WTC11 (cell line): ENCODE data around the gene SPSB3. TPM values are rescaled to one million over a fixed set of nuclear protein-coding genes. Genes with fewer than 3 reads are reported as not detected.

ENCODE experiments used
- ATAC-seq: fragments of 200-7000 bp; cut with Tn5 transposase; 2 replicates; pipeline ENCODE4 v1.10.0; 2021; ENCODE audit warnings: mild to moderate bottlenecking, moderate library complexity
- CTCF ChIA-PET: fragments of 300-600 bp; sonication (Branson Sonifier 250); formaldehyde crosslinking; loops from one replicate; lab custom pipeline; 2021; ENCODE audit warnings: antibody characterized with exemption; lab: Charles Lee
- POLR2A ChIA-PET: fragments of 350-600 bp; sonication (Branson Sonifier 250); formaldehyde crosslinking; loops from one replicate; lab custom pipeline; 2021; ENCODE audit warnings: antibody characterized with exemption; lab: Charles Lee
- DNase-seq: peaks from one replicate; pipeline ENCODE4 v3.0.0; 2021; ENCODE audit warnings: low spot score
- H3K27ac Mint-ChIP-seq: 2 replicates; pipeline ENCODE4 v1.8.0; 2021; ENCODE audit warnings: mixed read lengths
- H3K27me3 Mint-ChIP-seq: 2 replicates; pipeline ENCODE4 v1.8.0; 2021; ENCODE audit warnings: low read depth, mild to moderate bottlenecking, moderate library complexity, mixed read lengths
- H3K36me3 Mint-ChIP-seq: 2 replicates; pipeline ENCODE4 v1.8.0; 2021; ENCODE audit warnings: mixed read lengths
- H3K4me1 Mint-ChIP-seq: 2 replicates; pipeline ENCODE4 v1.8.0; 2022; ENCODE audit warnings: mixed read lengths
- H3K4me3 Mint-ChIP-seq: 2 replicates; pipeline ENCODE4 v1.8.0; 2021; ENCODE audit warnings: mild to moderate bottlenecking, moderate library complexity, mixed read lengths
- H3K9me3 Mint-ChIP-seq: 2 replicates; pipeline ENCODE4 v1.8.0; 2021; ENCODE audit warnings: mixed read lengths
- ATF1 ChIP-seq: sonication (generic); formaldehyde crosslinking; IDR thresholded peaks from 2 replicates; pipeline ENCODE4 v1.8.1; 2023; ENCODE audit warnings: mild to moderate bottlenecking, moderate library complexity, missing genetic modification reagents
- CREB1 ChIP-seq: sonication (generic); formaldehyde crosslinking; IDR thresholded peaks from 2 replicates; pipeline ENCODE4 v1.8.0; 2023; ENCODE audit warnings: mild to moderate bottlenecking, missing genetic modification reagents
- CREM ChIP-seq: sonication (generic); formaldehyde crosslinking; IDR thresholded peaks from 2 replicates; pipeline ENCODE4 v1.8.1; 2022; ENCODE audit warnings: mild to moderate bottlenecking, missing genetic modification reagents, moderate library complexity
- ESRRA ChIP-seq: sonication (generic); formaldehyde crosslinking; IDR thresholded peaks from 2 replicates; pipeline ENCODE4 v1.8.1; 2022; ENCODE audit warnings: mild to moderate bottlenecking, missing genetic modification reagents, borderline replicate concordance
- FOXP4 ChIP-seq: sonication (generic); formaldehyde crosslinking; IDR thresholded peaks from 2 replicates; pipeline ENCODE4 v1.8.0; 2022; ENCODE audit warnings: mild to moderate bottlenecking, missing genetic modification reagents
- GRHL2 ChIP-seq: fragments of 250-450 bp; sonication (Bioruptor Pico); IDR thresholded peaks from 2 replicates; pipeline ENCODE4 v1.8.0; 2022; ENCODE audit warnings: mild to moderate bottlenecking, moderate library complexity; ENCODE audit not compliant: insufficient replicate concordance, severe bottlenecking
- HMGA2 ChIP-seq: fragments of 250-450 bp; sonication (Bioruptor Pico); IDR thresholded peaks from 2 replicates; pipeline ENCODE4 v1.4.0; 2021; ENCODE audit warnings: mild to moderate bottlenecking, moderate library complexity
- IRF1 ChIP-seq: sonication (generic); formaldehyde crosslinking; IDR thresholded peaks from 2 replicates; pipeline ENCODE4 v1.8.0; 2023; ENCODE audit warnings: missing genetic modification reagents
- MYBL2 ChIP-seq: sonication (generic); formaldehyde crosslinking; IDR thresholded peaks from 2 replicates; pipeline ENCODE4 v1.8.1; 2023; ENCODE audit warnings: mild to moderate bottlenecking, moderate library complexity, missing genetic modification reagents
- NR1H2 ChIP-seq: sonication (generic); formaldehyde crosslinking; IDR thresholded peaks from 2 replicates; pipeline ENCODE4 v1.9.0; 2021; ENCODE audit warnings: mild to moderate bottlenecking, moderate library complexity, missing genetic modification reagents
- OVOL2 ChIP-seq: fragments of 250-450 bp; sonication (Bioruptor Pico); IDR thresholded peaks from 2 replicates; pipeline ENCODE4 v1.9.0; 2021; ENCODE audit warnings: mild to moderate bottlenecking, borderline replicate concordance
- SMAD3 ChIP-seq: sonication (generic); formaldehyde crosslinking; IDR thresholded peaks from 2 replicates; pipeline ENCODE4 v1.8.0; 2022; ENCODE audit warnings: missing genetic modification reagents, mild to moderate bottlenecking, borderline replicate concordance
- SP1 ChIP-seq: sonication (generic); formaldehyde crosslinking; conservative IDR thresholded peaks from 2 replicates; pipeline ENCODE4 v1.8.1; 2022; ENCODE audit warnings: missing genetic modification reagents
- TEAD4 ChIP-seq: sonication (generic); formaldehyde crosslinking; IDR thresholded peaks from 2 replicates; pipeline ENCODE4 v1.8.0; 2022; ENCODE audit warnings: mild to moderate bottlenecking, missing genetic modification reagents
- ZNF121 ChIP-seq: sonication (generic); formaldehyde crosslinking; IDR thresholded peaks from 2 replicates; pipeline ENCODE4 v1.8.0; 2023; ENCODE audit warnings: missing genetic modification reagents
- ZNF317 ChIP-seq: sonication (generic); formaldehyde crosslinking; IDR thresholded peaks from 2 replicates; pipeline ENCODE4 v1.8.1; 2023; ENCODE audit warnings: low read depth, mild to moderate bottlenecking, moderate library complexity, missing genetic modification reagents, borderline replicate concordance
- ZNF396 ChIP-seq: fragments of 250-450 bp; sonication (Bioruptor Pico); IDR thresholded peaks from 2 replicates; pipeline ENCODE4 v1.8.0; 2021; ENCODE audit warnings: mild to moderate bottlenecking, moderate library complexity, borderline replicate concordance
- total RNA-seq: library from RNA; stranded (reverse); gene quantifications from 3 replicates; pipeline ENCODE4 v1.2.3, GENCODE V29; 2021
- TF ChIP-seq, protein P1 (sequence below): fragments of 250-450 bp; sonication (Bioruptor Pico); IDR thresholded peaks from 2 replicates; pipeline ENCODE4 v1.9.0; 2021; ENCODE audit warnings: mild to moderate bottlenecking

SPSB3 gene
- total RNA-seq, 1 experiment from 2014 or later, result 32.8 TPM

- no peak for ATAC-seq
- CTCF ChIA-PET, result interaction anchor here (1.2 to 1.3 kb wide), 3 partner anchors 15 to 238 kb away, joined by 3 to 4 read pairs (median 3); no protein-coding TSS in a partner anchor
- Mint-ChIP-seq H3K4me3 (no peak overlapping the region), H3K4me1 (peaks cover 7% of the 10 kb centered on the region), H3K9me3 (no peaks in the 10 kb centered on the region)
- TF ChIP-seq ZNF121 (CRISPR knock-in tag), result 0 out of 2 replicates have a peak, but pooled peaks have one; percentile 32
- TF ChIP-seq HMGA2, result no peak
- TF ChIP-seq, all 79 proteins: peak for 1
- no peak overlapping the region for H3K27ac Mint-ChIP-seq
- no peaks in the 10 kb centered on the region for H3K36me3 Mint-ChIP-seq
- no peak for DNase-seq
- H3K27me3 Mint-ChIP-seq, result no peaks in the 10 kb centered on the region
- POLR2A ChIA-PET, result no interaction called here
Observed at GRCh38 chr16:1778200-1779179, 3.9 kb downstream of the SPSB3 start.

GRCh38 chr16:1777375-1778199 lies 4.8 kb downstream of the SPSB3 start:
- Mint-ChIP-seq H3K36me3 (no peaks in the 10 kb centered on the region), H3K4me3 (no peak overlapping the region), H3K27me3 (no peaks in the 10 kb centered on the region), H3K27ac (no peak overlapping the region), H3K4me1 (peaks cover 7% of the 10 kb centered on the region), H3K9me3 (no peaks in the 10 kb centered on the region)
- DNase-seq (no peak), ATAC-seq (no peak)
- CTCF ChIA-PET, result interaction anchor here (1.2 to 1.3 kb wide), 3 partner anchors 14 to 239 kb away, joined by 3 to 4 read pairs (median 3); no protein-coding TSS in a partner anchor
- TF ChIP-seq, protein P1, sequence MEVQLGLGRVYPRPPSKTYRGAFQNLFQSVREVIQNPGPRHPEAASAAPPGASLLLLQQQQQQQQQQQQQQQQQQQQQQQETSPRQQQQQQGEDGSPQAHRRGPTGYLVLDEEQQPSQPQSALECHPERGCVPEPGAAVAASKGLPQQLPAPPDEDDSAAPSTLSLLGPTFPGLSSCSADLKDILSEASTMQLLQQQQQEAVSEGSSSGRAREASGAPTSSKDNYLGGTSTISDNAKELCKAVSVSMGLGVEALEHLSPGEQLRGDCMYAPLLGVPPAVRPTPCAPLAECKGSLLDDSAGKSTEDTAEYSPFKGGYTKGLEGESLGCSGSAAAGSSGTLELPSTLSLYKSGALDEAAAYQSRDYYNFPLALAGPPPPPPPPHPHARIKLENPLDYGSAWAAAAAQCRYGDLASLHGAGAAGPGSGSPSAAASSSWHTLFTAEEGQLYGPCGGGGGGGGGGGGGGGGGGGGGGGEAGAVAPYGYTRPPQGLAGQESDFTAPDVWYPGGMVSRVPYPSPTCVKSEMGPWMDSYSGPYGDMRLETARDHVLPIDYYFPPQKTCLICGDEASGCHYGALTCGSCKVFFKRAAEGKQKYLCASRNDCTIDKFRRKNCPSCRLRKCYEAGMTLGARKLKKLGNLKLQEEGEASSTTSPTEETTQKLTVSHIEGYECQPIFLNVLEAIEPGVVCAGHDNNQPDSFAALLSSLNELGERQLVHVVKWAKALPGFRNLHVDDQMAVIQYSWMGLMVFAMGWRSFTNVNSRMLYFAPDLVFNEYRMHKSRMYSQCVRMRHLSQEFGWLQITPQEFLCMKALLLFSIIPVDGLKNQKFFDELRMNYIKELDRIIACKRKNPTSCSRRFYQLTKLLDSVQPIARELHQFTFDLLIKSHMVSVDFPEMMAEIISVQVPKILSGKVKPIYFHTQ (CRISPR knock-in tag), result no peak
- TF ChIP-seq ZNF396 (CRISPR knock-in tag) (no peak), CREB1 (CRISPR knock-in tag) (no peak), FOXP4 (CRISPR knock-in tag) (no peak), IRF1 (CRISPR knock-in tag) (no peak), CREM (CRISPR knock-in tag) (no peak), ZNF317 (CRISPR knock-in tag) (no peak), GRHL2 (CRISPR knock-in tag) (no peak), ATF1 (no peak), NR1H2 (CRISPR knock-in tag) (no peak), MYBL2 (CRISPR knock-in tag) (no peak), SP1 (CRISPR knock-in tag) (no peak), TEAD4 (CRISPR knock-in tag) (no peak), ESRRA (CRISPR knock-in tag) (no peak), SMAD3 (no peak), OVOL2 (no peak)
- POLR2A ChIA-PET, result no interaction called here
